Measurements from ENCODE around the gene MAU2. TPM values are rescaled to one million over a fixed set of nuclear protein-coding genes. Genes with fewer than 3 reads are reported as not detected.

MAU2 gene
- total and polyA plus RNA-seq, 2 of the 13 experiments (the other 11 are each of a cell fraction or from before 2014, with no cell fraction given) = 16.8 to 33.8 TPM

- POLR2A ChIA-PET = no interaction called here
- TF ChIP-seq DDIT3 (CRISPR knock-in tag; IDR thresholded peaks at IDR 0.05) (no peak), ZNF562 (CRISPR knock-in tag; IDR thresholded peaks at IDR 0.05; ENCODE audit: borderline replicate concordance) (no peak), GPN1 (CRISPR knock-in tag; IDR thresholded peaks at IDR 0.05; ENCODE audit: borderline replicate concordance) (no peak), ZNF678 (CRISPR knock-in tag; IDR thresholded peaks at IDR 0.05) (no peak), BRF2 (CRISPR knock-in tag; IDR thresholded peaks at IDR 0.05) (no peak), ZEB1 (IDR thresholded peaks at IDR 0.05; ENCODE audit: insufficient replicate concordance, low read depth) (no peak)
- Histone ChIP-seq H3K9me3 (ENCODE audit: low read length) (no peaks in the 10 kb centered on the region), H4K20me1 (ENCODE audit: insufficient read depth, low read length) (no peaks in the 10 kb centered on the region), H3K27me3 (ENCODE audit: control insufficient read depth in 1 of 2, insufficient read depth in 2 of 2, low read length in 2 of 2) (no peaks in the 10 kb centered on the region), H3K4me1 (ENCODE audit: insufficient read depth, low read length) (0 out of 2 replicates have a peak, but pooled peaks cover 1% of the 10 kb centered on the region), H3K4me2 (ENCODE audit: low read depth, low read length) (no peak overlapping the region), H3K36me3 (replicated peaks in 1 of 2; ENCODE audit: control insufficient read depth in 1 of 2, insufficient read depth in 2 of 2, low read length in 2 of 2) (peaks cover 23 to 41% of the 10 kb centered on the region in 2 experiments; a peak in 4 of 5 replicates), H2AFZ (ENCODE audit: low read length) (no peak overlapping the region), H3K4me3 (replicated peaks in 1 of 3; ENCODE audit: insufficient read depth in 1 of 3, low read depth in 2 of 3, low read length in 3 of 3) (no peak overlapping the region), H3K27ac (ENCODE audit: extremely low read length, insufficient read depth, low read length) (no peak overlapping the region), H3K9ac (ENCODE audit: insufficient read depth, low read depth, low read length) (no peak overlapping the region), H3K79me2 (ENCODE audit: insufficient read depth, low read length) (no peaks in the 10 kb centered on the region)
- CTCF ChIA-PET (ENCODE audit: low intra/inter-chr PET ratio, low total read pairs) = no interaction called here
- in situ Hi-C loops (cut with HindIII; ENCODE audit: extremely low pct_ligation_motif_present, low pct_unique_long_range_greater_than_20kb) (no loop called here), intact Hi-C loops (cut with micrococcal nuclease; ENCODE audit: unreplicated experiment) (no loop called here)
- no TSS peak for BruUV-seq (replicated peaks)
- ATAC-seq = no peak
- DNase-seq (ENCODE audit: low spot score) = no peak
- no peak for FAIRE-seq
- 73% methylated on average over 5 of the region's 18 CpGs for WGBS (ENCODE audit: low lambda C conversion rate)
These were observed 35.0 kb downstream of the MAU2 start for GRCh38 chr19:19355606-19356139.

GRCh38 chr19:19356500-19356899, 35.9 kb downstream of the MAU2 start:
- no peak overlapping the region for H3K4me2 ChIP-seq (ENCODE audit: low read depth, low read length)
- H2AFZ ChIP-seq (ENCODE audit: low read length) = no peak overlapping the region
- no peak overlapping the region for H3K9ac ChIP-seq (ENCODE audit: insufficient read depth, low read depth, low read length)
- POLR2A ChIA-PET = no interaction called here
- no peak for ATAC-seq
- CTCF ChIA-PET (ENCODE audit: low intra/inter-chr PET ratio, low total read pairs) = no interaction called here
- H3K4me1 ChIP-seq (ENCODE audit: insufficient read depth, low read length) = peaks cover 10% of the 10 kb centered on the region; the same call in 1 of the 2 replicates
- H3K27me3 ChIP-seq (ENCODE audit: control insufficient read depth in 1 of 2, insufficient read depth in 2 of 2, low read length in 2 of 2) = no peaks in the 10 kb centered on the region
- H3K27ac ChIP-seq (ENCODE audit: extremely low read length, insufficient read depth, low read length) = no peak overlapping the region
- in situ Hi-C loops (cut with HindIII; ENCODE audit: extremely low pct_ligation_motif_present, low pct_unique_long_range_greater_than_20kb) = no loop called here
- no TSS peak for BruUV-seq (replicated peaks)
- WGBS (ENCODE audit: low lambda C conversion rate) = 100% methylated on average over 9 of the region's 11 CpGs
- intact Hi-C loops (cut with micrococcal nuclease; ENCODE audit: unreplicated experiment) = no loop called here
- H3K79me2 ChIP-seq (ENCODE audit: insufficient read depth, low read length) = no peaks in the 10 kb centered on the region
- no peaks in the 10 kb centered on the region for H3K9me3 ChIP-seq (ENCODE audit: low read length)
- no peak for FAIRE-seq
- DNase-seq (ENCODE audit: low spot score) = no peak
- H3K4me3 ChIP-seq (replicated peaks in 1 of 3; ENCODE audit: insufficient read depth in 1 of 3, low read depth in 2 of 3, low read length in 3 of 3) = no peak overlapping the region
- H4K20me1 ChIP-seq (ENCODE audit: insufficient read depth, low read length) = no peaks in the 10 kb centered on the region
- peaks cover 23 to 41% of the 10 kb centered on the region in 2 experiments; a peak in 4 of 5 replicates for H3K36me3 ChIP-seq (replicated peaks in 1 of 2; ENCODE audit: control insufficient read depth in 1 of 2, insufficient read depth in 2 of 2, low read length in 2 of 2)
- TF ChIP-seq ZBTB33 (CRISPR knock-in tag; IDR thresholded peaks at IDR 0.05) = no peak
- TF ChIP-seq ZNF292 (CRISPR knock-in tag; IDR thresholded peaks at IDR 0.05; ENCODE audit: borderline replicate concordance, low read depth) = no peak
- no peak for TF ChIP-seq ZSCAN9 (CRISPR knock-in tag; IDR thresholded peaks at IDR 0.05; ENCODE audit: borderline replicate concordance)
- TF ChIP-seq CERS6 (CRISPR knock-in tag; IDR thresholded peaks at IDR 0.05) = no peak
- TF ChIP-seq HNRNPLL (IDR thresholded peaks at IDR 0.05; ENCODE audit: low read depth, low read length, poor library complexity, severe bottlenecking) = no peak
- TF ChIP-seq ZNF563 (CRISPR knock-in tag; IDR thresholded peaks at IDR 0.05) = no peak
- TF ChIP-seq KDM1A (CRISPR knock-in tag; IDR thresholded peaks at IDR 0.05) = no peak
- TF ChIP-seq ZIK1 (CRISPR knock-in tag; IDR thresholded peaks at IDR 0.05; ENCODE audit: borderline replicate concordance, low read depth) = no peak
- TF ChIP-seq NR2C2 (CRISPR knock-in tag; IDR thresholded peaks at IDR 0.05; ENCODE audit: borderline replicate concordance) = no peak

Measured in HepG2 (cell line).